Stimulated activated CD4-positive, alpha-beta T cell treated with anti-CD3 and anti-CD28 coated beads, Interleukin-1b, Interleukin-23, amount 100 ng/mL, for 1 hour (primary cell): Measurements from ENCODE around the gene IRX4.

ENCODE experiments used
- DNase-seq, 2 donors: peaks; one replicate each; pipeline ENCODE4 v3.0.0-alpha.2; 2020; ENCODE audit warnings: low read depth in 2 of 2

The IRX4 gene

DNA sequence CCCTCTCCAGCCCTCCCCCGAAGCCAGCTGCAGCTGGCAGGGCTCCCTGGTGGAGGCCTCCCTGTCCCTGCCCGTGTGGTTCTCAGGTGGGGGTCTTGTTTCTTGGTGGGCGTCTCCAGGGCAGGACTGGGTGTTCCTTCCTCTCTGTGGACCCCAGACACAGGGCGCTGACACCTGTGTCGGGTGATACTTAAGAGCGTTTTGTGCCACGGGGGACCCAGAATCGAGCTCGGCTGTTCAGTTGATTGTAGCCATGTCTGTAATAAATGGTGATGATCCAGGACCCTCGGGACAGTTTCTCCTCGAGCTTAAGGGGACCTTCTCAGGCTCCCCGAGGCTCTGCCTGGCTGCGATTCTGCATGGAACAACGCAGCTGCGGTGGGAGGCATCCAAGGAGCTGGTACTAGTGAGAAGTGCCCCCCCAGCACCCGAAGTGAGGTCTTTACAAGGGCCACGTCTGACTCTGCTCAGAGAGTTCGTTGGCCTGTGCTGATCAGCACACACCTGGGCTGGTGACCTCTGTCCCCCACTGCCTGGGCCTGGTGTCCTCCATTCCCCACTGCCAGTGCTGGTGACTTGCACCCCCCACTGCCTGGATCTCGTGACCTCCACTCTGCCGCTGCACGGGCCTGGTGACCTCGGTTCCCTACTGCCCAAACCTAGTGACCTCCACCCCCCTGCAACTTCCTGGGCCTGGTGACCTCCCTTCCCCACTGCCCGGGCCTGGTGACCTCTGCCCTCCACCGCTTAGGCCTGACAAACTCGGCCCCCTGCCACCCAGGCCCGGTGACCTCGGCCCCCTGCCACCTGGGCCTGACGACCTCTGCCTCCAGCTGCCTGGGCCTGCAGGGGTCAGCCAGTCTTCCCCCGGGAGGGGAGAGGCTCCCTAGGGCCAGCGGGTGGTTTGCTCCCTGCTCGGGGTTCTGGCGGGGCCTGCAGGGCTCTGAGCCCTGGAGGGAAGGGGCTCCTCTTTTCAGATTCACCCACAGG, 45.5 kb downstream of the IRX4 start:
- no peak for DNase-seq

GRCh38 chr5:1836176-1836890, 46.4 kb downstream of the IRX4 start:
- DNase-seq, result no peak

- DNase-seq, result no peak
These were observed 47.3 kb downstream of the IRX4 start for GRCh38 chr5:1835431-1835830.

- DNase-seq, result no peak
These were observed 47.9 kb downstream of the IRX4 start for GRCh38 chr5:1834721-1835429.

DNA sequence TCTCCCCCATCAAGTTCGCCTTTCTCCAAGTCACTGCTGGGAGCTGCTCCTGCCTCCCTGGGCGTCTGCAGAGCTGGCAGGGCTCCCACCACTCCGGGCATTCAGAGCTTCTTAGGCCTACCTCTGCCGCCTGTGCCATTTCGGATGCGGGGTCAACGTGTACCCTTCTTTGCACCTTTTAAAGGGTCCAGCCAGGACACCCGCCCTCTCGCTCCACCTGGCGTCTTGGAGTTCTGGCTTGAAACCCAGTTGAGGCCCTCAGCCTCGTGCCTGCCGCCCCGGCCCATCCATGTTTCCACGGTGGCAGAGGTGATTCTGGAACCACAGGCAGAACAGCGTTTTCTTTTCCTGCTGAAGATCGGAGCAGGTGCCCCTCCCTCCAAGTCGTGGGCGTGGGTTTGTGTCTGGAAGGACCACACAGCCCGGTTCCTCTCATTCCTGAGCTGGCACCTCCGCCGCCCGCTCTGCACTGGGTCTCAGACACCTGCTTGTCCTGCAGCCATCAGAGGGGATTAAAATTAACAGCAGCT, 48.6 kb downstream of the IRX4 start:
- no peak for DNase-seq

GRCh38 chr5:1833264-1834021, 49.3 kb downstream of the IRX4 start:
- DNase-seq, result no peak

DNA sequence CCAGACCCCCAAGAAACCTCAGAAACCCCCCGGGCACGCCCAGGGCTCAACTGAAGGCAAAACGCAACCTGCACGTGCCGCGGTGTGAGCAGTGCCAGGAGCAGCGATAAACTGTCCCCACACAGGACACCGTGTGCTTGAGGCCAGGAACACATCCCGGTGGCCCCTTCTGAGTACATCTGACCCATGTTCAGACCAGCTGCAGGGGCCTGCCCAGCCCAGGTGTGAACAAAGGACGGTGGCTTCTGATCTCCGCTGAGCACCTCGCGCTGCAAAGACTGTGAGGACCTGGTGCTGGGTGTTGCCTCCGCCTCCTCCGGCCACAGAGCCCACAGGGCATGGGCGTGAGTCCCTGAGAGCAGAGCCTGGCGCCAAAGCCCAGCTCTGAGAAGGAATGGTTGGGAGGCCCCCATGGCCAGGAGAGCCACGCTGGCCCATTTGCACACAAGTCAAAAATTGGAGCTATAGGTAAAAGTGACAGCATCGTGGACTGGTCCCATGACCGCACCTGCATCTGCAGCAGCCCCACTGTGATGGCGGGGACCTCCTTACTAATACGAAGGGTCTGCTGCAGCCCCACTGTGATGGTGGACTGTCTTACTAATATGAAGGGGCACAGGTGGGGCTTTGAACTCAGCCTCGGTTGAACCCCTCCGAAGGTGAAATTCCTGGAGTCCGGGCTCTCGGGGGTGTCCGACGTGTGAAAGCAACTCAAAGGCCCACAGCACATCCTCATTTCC, 50.0 kb downstream of the IRX4 start:
- DNase-seq, result no peak

- DNase-seq, result no peak
These were observed 50.9 kb downstream of the IRX4 start for GRCh38 chr5:1831677-1832313.

DNA sequence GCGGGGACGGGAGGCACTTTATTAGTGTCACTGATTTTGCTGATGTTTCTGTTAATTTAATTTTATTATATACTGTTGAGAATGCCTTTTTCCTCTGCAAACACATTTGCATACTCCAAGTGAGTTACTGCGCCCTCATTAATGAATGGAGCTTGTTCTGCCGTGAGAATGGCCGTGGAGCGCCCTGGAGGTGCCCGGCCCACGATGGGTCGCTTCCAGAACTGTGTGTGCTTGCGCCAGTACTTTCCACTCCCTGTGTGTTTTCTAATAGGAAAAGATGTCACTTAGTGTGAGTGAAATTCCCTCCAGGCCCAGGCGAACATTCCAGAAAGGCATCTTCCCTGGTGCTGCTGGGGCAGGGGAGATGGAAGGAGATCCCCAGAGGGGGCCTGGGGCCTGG, 51.5 kb downstream of the IRX4 start:
- DNase-seq, result no peak

DNA sequence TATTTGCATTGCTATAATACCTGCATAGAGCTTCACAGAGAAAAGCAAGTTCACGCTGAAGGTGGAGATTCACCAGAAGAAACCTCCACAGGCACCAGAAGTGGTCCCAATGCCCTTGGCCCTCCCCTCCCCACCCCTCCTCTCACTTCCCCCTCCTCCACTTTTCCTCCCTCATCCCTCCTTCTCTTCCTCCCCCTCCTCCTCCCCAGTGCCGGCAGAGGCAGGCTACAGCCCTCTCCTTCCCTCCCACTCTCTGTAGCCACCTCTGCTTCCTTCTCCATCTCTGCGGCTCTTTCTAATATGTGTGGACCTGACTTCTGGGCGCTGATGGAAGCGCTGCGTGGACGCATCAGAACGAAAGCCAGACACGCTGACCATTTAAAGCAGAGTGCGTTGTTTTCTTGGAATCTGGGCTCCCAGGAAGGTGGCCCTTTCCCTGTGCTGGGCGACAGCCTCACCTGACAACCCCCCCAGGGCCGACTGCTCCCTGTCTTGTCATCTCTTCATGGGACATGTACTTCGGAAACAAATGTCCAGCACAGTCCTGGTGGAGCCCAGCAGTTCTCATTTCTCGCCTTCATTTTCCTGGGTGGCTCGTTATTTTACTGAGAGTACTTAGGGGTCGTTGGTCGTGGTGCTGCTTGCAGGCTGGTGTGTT, 52.0 kb downstream of the IRX4 start:
- no peak for DNase-seq

DNA sequence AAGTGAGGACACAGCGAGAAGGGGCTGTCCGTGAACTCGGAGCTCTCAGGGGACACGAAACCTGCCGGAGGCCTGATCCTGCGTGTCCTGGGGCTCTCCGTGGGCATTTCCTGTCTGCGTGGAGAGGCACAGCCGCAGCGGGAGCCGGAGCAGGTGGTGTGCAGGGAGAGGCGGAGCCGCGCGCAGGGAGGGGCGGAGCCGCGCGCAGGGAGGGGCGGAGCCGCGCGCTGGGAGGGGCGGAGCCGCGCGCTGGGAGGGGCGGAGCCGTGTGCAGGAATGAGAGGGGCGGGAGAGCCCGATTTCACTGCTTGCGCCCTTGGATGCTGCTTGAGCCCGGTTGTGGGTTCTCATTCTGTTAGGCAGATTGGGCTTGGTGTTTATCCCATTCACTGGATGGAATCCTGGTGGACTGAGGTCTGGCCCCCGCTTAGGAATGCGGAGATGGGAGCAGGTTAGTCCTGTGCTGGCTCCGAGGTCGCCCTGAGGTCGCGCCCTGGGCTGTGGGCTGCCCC, 54.8 kb downstream of the IRX4 start:
- no peak for DNase-seq
